Measurements from ENCODE around the gene KCNK4. TPM values are rescaled to one million over a fixed set of nuclear protein-coding genes. Genes with fewer than 3 reads are reported as not detected.
A peak's percentile ranks its signal among the peaks of the same experiment; 100 is the strongest.

KCNK4 gene
- total and polyA plus RNA-seq, 2 of the 13 experiments (the other 11 are each of a cell fraction or from before 2014, with no cell fraction given), result not detected

GRCh38 chr11:64269540-64270220, 21.4 kb upstream of the KCNK4 start (continued):
- TF ChIP-seq SNAPC4 (CRISPR knock-in tag; IDR thresholded peaks at IDR 0.05), result peak; percentile 18; the same call in 1 of the 2 replicates
- TF ChIP-seq ZNF326 (CRISPR knock-in tag; IDR thresholded peaks at IDR 0.05; ENCODE audit: borderline replicate concordance), result 0 out of 2 replicates have a peak, but pooled peaks have one; percentile 23
- TF ChIP-seq POLR2G (IDR thresholded peaks at IDR 0.05; ENCODE audit: low read depth, low read length), result peak; percentile 70; the same call in 1 of the 2 replicates
- peak; percentile 40; the same call in 1 of the 2 replicates for TF ChIP-seq ZNF558 (CRISPR knock-in tag; IDR thresholded peaks at IDR 0.05; ENCODE audit: borderline replicate concordance)
- 0 out of 2 replicates have a peak, but pooled peaks have one; percentile 40 for TF ChIP-seq MIXL1 (CRISPR knock-in tag; IDR thresholded peaks at IDR 0.05)
- TF ChIP-seq ZSCAN31 (CRISPR knock-in tag; IDR thresholded peaks at IDR 0.05; ENCODE audit: low read depth), result peak; percentile 69; the same call in 1 of the 2 replicates
- no peak for TF ChIP-seq ZNF350 (CRISPR knock-in tag; IDR thresholded peaks at IDR 0.05; ENCODE audit: borderline replicate concordance, low read depth)
- peak; percentile 29 for TF ChIP-seq HNRNPH1 (optimal IDR thresholded peaks at IDR 0.05; ENCODE audit: low read depth, low read length)
- TF ChIP-seq RFX3 (CRISPR knock-in tag; IDR thresholded peaks at IDR 0.05), result 0 out of 2 replicates have a peak, but pooled peaks have one; percentile 13
- peak; percentile 55 for TF ChIP-seq THRA (CRISPR knock-in tag; IDR thresholded peaks at IDR 0.05; ENCODE audit: borderline replicate concordance)
- TF ChIP-seq, protein P1, sequence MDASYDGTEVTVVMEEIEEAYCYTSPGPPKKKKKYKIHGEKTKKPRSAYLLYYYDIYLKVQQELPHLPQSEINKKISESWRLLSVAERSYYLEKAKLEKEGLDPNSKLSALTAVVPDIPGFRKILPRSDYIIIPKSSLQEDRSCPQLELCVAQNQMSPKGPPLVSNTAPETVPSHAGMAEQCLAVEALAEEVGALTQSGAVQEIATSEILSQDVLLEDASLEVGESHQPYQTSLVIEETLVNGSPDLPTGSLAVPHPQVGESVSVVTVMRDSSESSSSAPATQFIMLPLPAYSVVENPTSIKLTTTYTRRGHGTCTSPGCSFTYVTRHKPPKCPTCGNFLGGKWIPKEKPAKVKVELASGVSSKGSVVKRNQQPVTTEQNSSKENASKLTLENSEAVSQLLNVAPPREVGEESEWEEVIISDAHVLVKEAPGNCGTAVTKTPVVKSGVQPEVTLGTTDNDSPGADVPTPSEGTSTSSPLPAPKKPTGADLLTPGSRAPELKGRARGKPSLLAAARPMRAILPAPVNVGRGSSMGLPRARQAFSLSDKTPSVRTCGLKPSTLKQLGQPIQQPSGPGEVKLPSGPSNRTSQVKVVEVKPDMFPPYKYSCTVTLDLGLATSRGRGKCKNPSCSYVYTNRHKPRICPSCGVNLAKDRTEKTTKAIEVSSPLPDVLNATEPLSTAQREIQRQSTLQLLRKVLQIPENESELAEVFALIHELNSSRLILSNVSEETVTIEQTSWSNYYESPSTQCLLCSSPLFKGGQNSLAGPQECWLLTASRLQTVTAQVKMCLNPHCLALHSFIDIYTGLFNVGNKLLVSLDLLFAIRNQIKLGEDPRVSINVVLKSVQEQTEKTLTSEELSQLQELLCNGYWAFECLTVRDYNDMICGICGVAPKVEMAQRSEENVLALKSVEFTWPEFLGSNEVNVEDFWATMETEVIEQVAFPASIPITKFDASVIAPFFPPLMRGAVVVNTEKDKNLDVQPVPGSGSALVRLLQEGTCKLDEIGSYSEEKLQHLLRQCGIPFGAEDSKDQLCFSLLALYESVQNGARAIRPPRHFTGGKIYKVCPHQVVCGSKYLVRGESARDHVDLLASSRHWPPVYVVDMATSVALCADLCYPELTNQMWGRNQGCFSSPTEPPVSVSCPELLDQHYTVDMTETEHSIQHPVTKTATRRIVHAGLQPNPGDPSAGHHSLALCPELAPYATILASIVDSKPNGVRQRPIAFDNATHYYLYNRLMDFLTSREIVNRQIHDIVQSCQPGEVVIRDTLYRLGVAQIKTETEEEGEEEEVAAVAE (CRISPR knock-in tag; IDR thresholded peaks at IDR 0.05; ENCODE audit: borderline replicate concordance), result peak; percentile 73; the same call in 1 of the 2 replicates
- peak; percentile 53; the same call in 1 of the 2 replicates for TF ChIP-seq FOSL2 (CRISPR knock-in tag; IDR thresholded peaks at IDR 0.05)
- no peak for TF ChIP-seq ZNF276 (CRISPR knock-in tag; IDR thresholded peaks at IDR 0.05; ENCODE audit: low read depth)
- 0 out of 2 replicates have a peak, but pooled peaks have one; percentile 73 for TF ChIP-seq NCOA1 (CRISPR knock-in tag; IDR thresholded peaks at IDR 0.05)
- TF ChIP-seq KLF16 (CRISPR knock-in tag; IDR thresholded peaks at IDR 0.05), result peak in 1 of 2 experiments; percentile 81; a peak in 2 of 4 replicates

Measured in HepG2 (cell line).